HEK293T (cell line): ENCODE data around the gene KCNK4.
A peak's percentile ranks its signal among the peaks of the same experiment; 100 is the strongest.

Experiments
- CTCF ChIA-PET: fragments of 350-600 bp; formaldehyde crosslinking; extraction: SDS; loops from one replicate; lab custom pipeline; 2021; ENCODE audit warnings: antibody characterized with exemption, inconsistent platforms; lab: Yijun Ruan, JAX
- POLR2A ChIA-PET: fragments of 350-600 bp; formaldehyde crosslinking; extraction: SDS; loops from one replicate; lab custom pipeline; 2020; ENCODE audit warnings: antibody characterized with exemption, inconsistent platforms; lab: Yijun Ruan, JAX
- DNase-seq: peaks from one replicate; pipeline ENCODE4 v3.0.0; 2012; ENCODE audit warnings: mixed read lengths; ENCODE audit errors: extremely low spot score
- ARNT ChIP-seq: fragments of 450-650 bp; IDR thresholded peaks from 2 replicates; pipeline ENCODE4 v1.6.1; 2017; ENCODE audit warnings: mild to moderate bottlenecking
- BHLHE40 ChIP-seq: fragments of 450-650 bp; IDR thresholded peaks from 2 replicates; pipeline ENCODE4 v1.6.1; 2016; ENCODE audit warnings: mild to moderate bottlenecking, moderate library complexity, borderline replicate concordance
- CTBP1 ChIP-seq: fragments of 450-650 bp; IDR thresholded peaks from 2 replicates; pipeline ENCODE4 v1.6.1; 2016; ENCODE audit warnings: borderline replicate concordance
- ELF4 ChIP-seq: fragments of 450-650 bp; IDR thresholded peaks from 2 replicates; pipeline ENCODE4 v1.6.1; 2017; ENCODE audit warnings: antibody characterized with exemption
- FOXA1 ChIP-seq: fragments of 450-650 bp; IDR thresholded peaks from 2 replicates; pipeline ENCODE4 v1.6.1; 2016; ENCODE audit warnings: mild to moderate bottlenecking
- FOXK2 ChIP-seq: fragments of 450-650 bp; IDR thresholded peaks from 2 replicates; pipeline ENCODE4 v1.6.1; 2016; ENCODE audit warnings: mild to moderate bottlenecking
- FOXM1 ChIP-seq: fragments of 450-650 bp; IDR thresholded peaks from 2 replicates; pipeline ENCODE4 v1.6.1; 2017; ENCODE audit warnings: mild to moderate bottlenecking, borderline replicate concordance
- HDGF ChIP-seq: fragments of 450-650 bp; IDR thresholded peaks from 2 replicates; pipeline ENCODE4 v1.6.1; 2017; ENCODE audit warnings: antibody characterized with exemption, borderline replicate concordance
- L3MBTL2 ChIP-seq: fragments of 450-650 bp; conservative IDR thresholded peaks from 2 replicates; pipeline ENCODE4 v1.6.1; 2016; ENCODE audit warnings: mild to moderate bottlenecking
- LEF1 ChIP-seq: fragments of 450-650 bp; IDR thresholded peaks from 2 replicates; pipeline ENCODE4 v1.6.1; 2017; ENCODE audit warnings: mild to moderate bottlenecking, borderline replicate concordance
- NFRKB ChIP-seq: fragments of 450-650 bp; IDR thresholded peaks from 2 replicates; pipeline ENCODE4 v1.6.1; 2016; ENCODE audit warnings: mild to moderate bottlenecking, moderate library complexity
- PKNOX1 ChIP-seq: fragments of 450-650 bp; IDR thresholded peaks from 2 replicates; pipeline ENCODE4 v1.6.1; 2016
- SP1 ChIP-seq: fragments of 450-650 bp; IDR thresholded peaks from 2 replicates; pipeline ENCODE4 v1.6.1; 2017
- SUZ12 ChIP-seq: fragments of 450-650 bp; IDR thresholded peaks from 2 replicates; pipeline ENCODE4 v1.6.1; 2016; ENCODE audit warnings: mild to moderate bottlenecking
- TARDBP ChIP-seq: fragments of 450-650 bp; IDR thresholded peaks from 2 replicates; pipeline ENCODE4 v1.6.1; 2016
- ZNF384 ChIP-seq: fragments of 450-650 bp; IDR thresholded peaks from 2 replicates; pipeline ENCODE4 v1.6.1; 2016

KCNK4 gene

GRCh38 chr11:64283092-64283491 is 8.0 kb upstream of the KCNK4 start:
- ChIA-PET POLR2A (interaction anchor here (1.3 to 8.5 kb wide), 4 partner anchors 12 to 40 kb away, joined by 3 to 81 read pairs (median 6); partner anchors contain the start of genes PRDX5 and TRMT112), CTCF (interaction anchor here (1.1 kb wide), 1 partner anchor 12 kb away, joined by 12 read pairs; no protein-coding TSS in a partner anchor)
- no peak for DNase-seq
- TF ChIP-seq NFRKB (no peak), FOXM1 (no peak), CTBP1 (no peak), ARNT (no peak)

- no peak for TF ChIP-seq SP1
- no peak for TF ChIP-seq FOXA1
- no peak for TF ChIP-seq FOXK2
- peak; percentile 97 for TF ChIP-seq PKNOX1
- DNase-seq = peak; percentile 97
- ChIA-PET POLR2A (interaction anchor here (1.0 to 8.5 kb wide), 10 partner anchors 11 to 381 kb away, joined by 3 to 81 read pairs (median 6); partner anchors contain the start of genes ESRRA, PRDX5 and TRMT112), CTCF (interaction anchor here (0.5 to 1.5 kb wide), 4 partner anchors 13 to 71 kb away, joined by 3 to 8 read pairs (median 3); no protein-coding TSS in a partner anchor)
Measured at GRCh38 chr11:64284048-64284961, 6.8 kb upstream of the KCNK4 start, which contains the start of gene BAD. Gene BAD (minus strand): TSS chr11:64284665. CDS start chr11:64284368, 297 bp downstream.

GRCh38 chr11:64284962-64285884 is 5.9 kb upstream of the KCNK4 start, which contains the start of gene GPR137:
Gene GPR137 (plus strand): TSS chr11:64285848. CDS start chr11:64286525, 677 bp downstream.
- POLR2A ChIA-PET = interaction anchor here (1.0 to 8.5 kb wide), 8 partner anchors 11 to 380 kb away, joined by 3 to 81 read pairs (median 7); partner anchors contain the start of genes ESRRA, PRDX5 and TRMT112
- DNase-seq = peak; percentile 86
- TF ChIP-seq ELF4 (no peak), FOXK2 (no peak), L3MBTL2 (0 out of 2 replicates have a peak, but pooled peaks have one; percentile 64), PKNOX1 (no peak), FOXM1 (no peak), TARDBP (no peak)
- CTCF ChIA-PET = interaction anchor here (0.6 to 1.5 kb wide), 4 partner anchors 14 to 70 kb away, joined by 3 to 8 read pairs (median 4); no protein-coding TSS in a partner anchor

GRCh38 chr11:64285885-64286800 is 5.0 kb upstream of the KCNK4 start:
- CTCF ChIA-PET = interaction anchor here (0.8 kb wide), 1 partner anchor 15 kb away, joined by 6 read pairs; no protein-coding TSS in a partner anchor
- DNase-seq = no peak
- POLR2A ChIA-PET = interaction anchor here (1.0 to 8.5 kb wide), 6 partner anchors 10 to 55 kb away, joined by 3 to 81 read pairs (median 7); partner anchors contain the start of gene ESRRA
- TF ChIP-seq FOXM1 = no peak
- no peak for TF ChIP-seq ZNF384
- TF ChIP-seq FOXA1 = no peak
- no peak for TF ChIP-seq BHLHE40
- no peak for TF ChIP-seq PKNOX1
- TF ChIP-seq ARNT = no peak
- no peak for TF ChIP-seq HDGF
- TF ChIP-seq SP1 = no peak
- TF ChIP-seq SUZ12 = no peak
- TF ChIP-seq ELF4 = no peak
- TF ChIP-seq FOXK2 = no peak
- TF ChIP-seq TARDBP = no peak
- no peak for TF ChIP-seq NFRKB
- TF ChIP-seq CTBP1 = no peak
- no peak for TF ChIP-seq LEF1
- no peak for TF ChIP-seq L3MBTL2

- no peak for TF ChIP-seq LEF1
- ChIA-PET CTCF (interaction anchor here (0.8 kb wide), 1 partner anchor 14 kb away, joined by 6 read pairs; no protein-coding TSS in a partner anchor), POLR2A (interaction anchor here (1.0 to 8.5 kb wide), 2 partner anchors 11 to 16 kb away, joined by 3 to 81 read pairs; no protein-coding TSS in a partner anchor)
- no peak for DNase-seq
Measured at GRCh38 chr11:64286801-64287159, 4.3 kb upstream of the KCNK4 start.
